ENCODE data around the gene GAN.
"Not testable (repeated sequence)": the region's sequence is repeated elsewhere in the genome, so short reads cannot be mapped to it uniquely, and the experiment has no call there.

The GAN gene

DNA sequence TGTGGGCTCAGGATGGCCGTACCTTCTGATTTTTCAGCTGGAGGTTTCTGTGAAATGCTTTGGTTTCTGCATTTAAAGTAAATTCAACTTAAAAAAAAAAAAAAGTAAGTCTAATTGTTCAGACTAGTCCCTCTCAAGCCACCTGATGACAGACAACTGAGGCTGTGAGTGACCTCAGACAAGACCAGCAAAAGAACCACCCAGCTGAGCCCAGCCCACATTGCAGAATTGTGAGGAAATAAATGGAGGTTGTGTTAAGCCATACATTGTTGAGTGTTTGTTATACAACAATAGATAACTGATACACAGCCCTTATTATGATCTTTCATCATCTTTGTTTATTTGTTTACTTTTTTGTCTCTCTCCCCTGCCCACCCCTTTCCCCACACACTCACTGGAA is 85.1 kb downstream of the GAN start:
- DNase-seq (ENCODE audit: low spot score), result no peak

DNA sequence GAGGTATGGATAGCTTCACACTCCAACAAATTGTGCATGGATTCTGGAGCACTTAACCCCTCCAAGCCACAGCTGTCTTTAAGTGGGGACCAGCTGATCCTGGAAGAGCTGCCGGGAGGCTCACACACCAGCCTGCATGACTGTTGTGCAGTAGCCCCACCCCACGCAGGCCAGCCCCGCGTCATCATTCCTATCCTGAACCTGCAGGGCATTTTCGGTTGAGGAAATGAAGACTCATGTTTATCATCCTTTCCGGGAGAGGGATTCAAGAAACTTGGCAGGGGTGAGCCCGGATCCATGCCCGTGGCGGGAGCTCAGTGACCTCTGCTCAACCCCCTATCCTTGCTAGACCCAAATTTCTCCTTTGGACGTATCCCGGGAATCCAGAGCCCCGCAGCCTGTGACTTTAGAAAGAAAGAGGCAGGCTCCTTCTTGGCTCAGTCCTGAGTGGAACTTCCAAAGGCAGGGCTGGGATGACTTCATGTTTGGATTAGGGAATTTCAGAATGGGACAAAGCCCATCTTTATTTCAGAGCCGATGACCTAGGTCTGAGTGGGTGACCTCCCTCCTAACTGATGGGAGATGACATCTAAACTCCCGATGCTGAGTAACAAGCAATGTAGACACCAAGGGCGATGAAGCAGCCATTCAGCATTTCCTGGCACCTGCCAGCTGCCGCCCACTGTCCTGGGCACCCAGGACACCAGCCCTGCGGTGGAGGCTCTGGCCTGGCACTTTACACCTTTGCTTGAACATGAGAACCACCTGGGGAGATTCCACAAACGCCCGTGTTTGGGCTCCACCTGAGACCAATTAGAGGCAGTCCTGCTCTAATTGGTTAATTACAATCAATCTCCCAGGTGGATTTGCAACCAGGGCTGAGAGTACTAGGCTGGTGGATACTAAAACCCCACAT is 86.5 kb downstream of the GAN start:
- DNase-seq (ENCODE audit: low spot score), result no peak

GRCh38 chr16:81403208-81403600 is 88.4 kb downstream of the GAN start:
- no peak for DNase-seq (ENCODE audit: low spot score)

DNA sequence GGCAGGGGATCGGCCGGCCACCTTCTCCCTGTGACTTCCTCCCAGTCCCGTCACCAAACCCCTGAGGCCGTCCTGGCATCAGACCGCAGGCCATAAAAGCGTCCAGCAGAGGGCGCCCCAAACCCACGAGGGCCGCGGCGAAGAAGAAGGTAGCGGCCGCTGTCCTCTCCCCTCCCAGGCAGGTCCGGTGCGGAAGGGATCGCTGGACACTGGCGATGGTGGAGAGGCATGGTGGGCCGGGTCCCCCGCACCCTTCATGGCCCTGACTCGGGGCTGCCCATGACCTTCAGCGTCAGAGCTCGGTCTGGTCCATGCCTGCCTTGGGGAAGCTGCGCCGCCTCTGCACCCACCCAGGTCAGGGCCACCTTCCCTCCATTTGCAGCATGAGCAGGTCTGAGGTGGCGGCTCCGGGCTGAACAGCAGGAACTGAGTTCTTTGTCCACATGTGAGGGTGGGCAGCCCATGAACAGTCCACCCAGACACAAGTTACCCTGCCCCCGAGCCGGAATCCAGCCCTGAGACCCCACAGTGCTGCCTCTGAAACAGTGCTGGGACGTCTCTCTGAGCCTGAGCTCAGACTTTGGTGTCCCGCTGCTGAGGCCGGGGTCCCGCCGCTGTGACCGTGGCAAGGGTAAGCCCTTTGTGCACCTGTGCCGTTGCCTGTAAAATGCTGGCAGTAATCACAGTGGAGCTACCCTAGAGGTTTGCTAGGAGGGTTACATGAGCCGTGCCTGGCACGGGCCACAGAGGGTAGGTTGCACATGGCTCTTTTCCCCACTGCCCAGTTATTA is 89.0 kb downstream of the GAN start:
- peak; percentile 35 for DNase-seq (ENCODE audit: low spot score)

- DNase-seq (ENCODE audit: low spot score), result not testable (repeated sequence)
Measured at GRCh38 chr16:81405002-81405401, 90.2 kb downstream of the GAN start.

DNA sequence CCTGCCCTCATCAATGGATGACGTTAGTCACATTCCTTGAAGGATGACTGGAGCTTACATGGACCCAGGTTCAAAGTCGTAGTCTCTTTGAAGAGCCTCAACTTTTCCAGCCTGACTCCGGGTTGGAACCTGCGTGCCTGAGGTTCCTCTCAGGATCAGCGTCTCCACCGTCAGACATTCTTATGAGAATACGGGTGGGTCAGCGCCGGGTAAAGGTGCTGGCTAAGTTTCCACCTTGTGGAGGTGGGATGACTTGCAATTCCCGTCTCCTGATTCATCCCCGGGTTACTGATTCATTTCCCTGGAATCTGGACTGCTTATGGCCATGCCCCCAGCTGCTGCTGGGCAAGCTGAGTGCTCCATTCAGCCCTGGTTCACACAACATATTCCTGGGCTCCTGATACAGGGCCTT is 90.9 kb downstream of the GAN start:
- DNase-seq (ENCODE audit: low spot score), result no peak

DNA sequence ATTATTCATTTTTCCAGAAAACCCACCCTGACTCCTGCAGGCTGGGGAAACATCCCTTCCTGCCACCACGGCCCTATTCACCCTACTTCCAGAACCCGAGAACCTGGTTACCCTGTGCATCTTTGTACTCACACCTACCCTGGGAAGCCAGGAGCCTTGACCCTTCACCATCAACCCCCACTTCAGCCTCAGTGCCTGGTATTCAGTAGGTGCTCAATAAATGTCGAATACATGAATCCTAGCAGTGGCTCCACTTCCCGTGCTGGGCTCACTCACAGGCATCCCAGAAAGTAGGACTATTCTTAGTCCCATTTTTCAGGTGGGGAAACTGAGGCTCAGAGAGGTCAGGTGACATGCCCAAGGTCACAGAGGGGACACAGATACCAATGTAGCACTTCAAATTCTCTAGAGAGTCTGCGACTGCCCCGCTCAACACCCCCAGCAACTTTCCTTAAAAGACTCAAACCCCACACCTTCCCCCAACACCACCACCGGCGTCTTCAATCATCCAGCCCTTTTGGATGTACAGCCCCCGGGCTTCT is 93.7 kb downstream of the GAN start:
- no peak for DNase-seq (ENCODE audit: low spot score)

- no peak for DNase-seq (ENCODE audit: low spot score)
Measured at GRCh38 chr16:81409016-81409556, 94.3 kb downstream of the GAN start.

DNA sequence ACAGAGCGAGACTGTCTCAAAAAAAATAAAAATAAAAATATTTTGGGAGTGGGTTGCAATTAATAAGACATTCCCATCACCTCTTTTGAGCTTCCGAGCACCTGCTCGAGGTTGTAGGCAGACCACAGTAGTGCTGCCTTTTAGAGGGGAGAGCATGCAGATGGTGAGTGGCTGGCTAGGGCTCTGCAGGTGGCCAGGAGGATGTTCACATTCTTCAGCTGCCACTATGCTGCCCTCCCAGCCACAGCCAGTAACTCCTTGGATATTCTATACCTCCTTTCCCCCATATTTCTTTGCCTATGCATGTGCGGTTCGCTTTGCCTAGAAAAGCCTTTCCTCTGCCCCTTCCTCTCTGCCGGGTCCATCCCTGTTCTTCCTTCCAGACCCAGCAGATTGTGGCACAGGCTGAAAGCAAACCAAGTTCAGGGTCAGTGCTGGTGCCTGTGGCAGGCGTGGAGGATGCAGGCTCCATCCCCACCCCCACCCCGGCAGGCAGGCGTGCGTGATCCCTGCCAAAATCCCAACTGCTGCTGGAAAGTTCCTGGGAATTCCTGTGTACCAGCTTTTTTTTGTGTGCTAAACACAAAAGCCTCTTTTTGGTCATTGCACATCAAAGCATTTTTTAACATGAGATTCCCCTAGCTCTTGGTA is 96.0 kb downstream of the GAN start:
- DNase-seq (ENCODE audit: low spot score), result no peak

DNA sequence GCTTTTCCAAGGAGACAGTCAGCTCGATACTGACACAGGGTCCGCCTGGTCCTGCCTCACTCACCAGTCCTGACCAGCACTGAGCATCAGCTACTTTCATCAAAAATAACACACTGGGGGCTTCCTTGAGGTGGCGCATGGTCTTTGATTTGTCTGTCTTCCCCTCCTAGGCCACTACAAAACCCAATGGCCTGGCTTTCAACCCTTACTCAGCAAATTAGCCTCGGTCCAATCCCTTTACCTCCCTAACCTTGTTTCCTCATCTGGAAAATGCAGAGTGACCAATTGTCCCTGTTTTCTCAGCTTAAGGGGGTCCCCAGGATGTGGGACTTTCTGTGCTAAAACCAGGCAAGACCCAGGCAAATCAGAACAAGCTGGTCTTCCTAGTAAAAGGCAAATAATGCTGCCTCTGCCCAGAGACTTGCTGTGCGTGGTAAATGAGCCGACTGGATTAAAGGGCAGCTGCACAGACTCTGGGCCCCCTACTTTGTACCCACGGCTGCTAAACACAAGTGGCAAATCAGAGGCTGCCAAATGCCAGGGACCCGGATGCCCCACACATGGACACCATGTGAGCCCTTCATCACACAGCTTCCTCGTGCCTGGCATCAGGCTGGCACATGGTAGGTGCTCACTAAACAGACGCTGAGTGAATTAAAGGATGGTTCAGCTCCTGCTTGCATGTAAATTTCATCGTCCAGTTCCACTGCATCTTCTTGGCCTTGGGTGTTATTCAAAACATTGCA is 98.7 kb downstream of the GAN start:
- DNase-seq (ENCODE audit: low spot score), result no peak

- DNase-seq (ENCODE audit: low spot score), result no peak
Measured at GRCh38 chr16:81415751-81416150, 101.0 kb downstream of the GAN start.

GRCh38 chr16:81416749-81417148 is 102.0 kb downstream of the GAN start:
- DNase-seq (ENCODE audit: low spot score), result no peak

DNA sequence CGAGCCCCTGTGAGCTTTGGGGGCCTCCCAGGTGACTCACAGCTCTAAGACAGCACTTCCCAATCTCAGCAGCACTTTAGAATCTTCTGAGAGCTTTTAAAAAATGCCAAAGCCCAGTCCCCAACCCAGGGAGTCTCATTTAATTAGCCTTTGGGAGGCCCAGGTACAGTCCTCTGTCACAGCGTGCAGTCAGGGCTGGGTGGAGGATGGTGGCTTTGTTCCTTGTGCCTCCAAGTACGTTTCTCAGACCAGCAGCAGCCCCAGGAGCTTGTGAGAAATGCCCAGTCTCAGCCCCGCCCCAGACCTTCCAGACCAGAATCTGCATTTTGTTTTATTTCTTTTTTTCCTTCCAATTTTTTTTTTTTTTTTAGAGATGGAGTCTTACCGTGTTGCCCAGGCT is 102.4 kb downstream of the GAN start:
- DNase-seq (ENCODE audit: low spot score), result no peak

- no peak for DNase-seq (ENCODE audit: low spot score)
Measured at GRCh38 chr16:81419806-81420205, 105.0 kb downstream of the GAN start.

GRCh38 chr16:81421126-81421525 is 106.4 kb downstream of the GAN start:
- no peak for DNase-seq (ENCODE audit: low spot score)

GRCh38 chr16:81421536-81421935 is 106.8 kb downstream of the GAN start:
- DNase-seq (ENCODE audit: low spot score), result no peak

DNA sequence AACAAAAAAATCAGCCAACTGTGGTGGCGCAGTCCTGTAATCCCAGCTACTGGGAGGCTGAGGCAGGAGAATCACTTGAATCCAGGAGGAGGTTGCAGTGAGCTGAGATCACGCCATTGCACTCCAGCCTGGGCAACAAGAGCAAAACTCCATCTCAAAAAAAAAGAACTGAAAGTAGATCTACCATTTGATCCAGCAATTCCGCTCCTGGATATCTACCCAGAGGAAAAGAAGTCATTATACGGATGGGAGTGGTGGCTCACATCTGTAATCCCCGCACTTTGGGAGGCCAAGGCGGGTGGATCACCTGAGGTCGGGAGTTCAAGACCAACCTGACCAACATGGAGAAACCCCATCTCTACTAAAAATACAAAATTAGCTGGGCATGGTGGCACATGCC is 107.4 kb downstream of the GAN start:
- not testable (repeated sequence) for DNase-seq (ENCODE audit: low spot score)

DNA sequence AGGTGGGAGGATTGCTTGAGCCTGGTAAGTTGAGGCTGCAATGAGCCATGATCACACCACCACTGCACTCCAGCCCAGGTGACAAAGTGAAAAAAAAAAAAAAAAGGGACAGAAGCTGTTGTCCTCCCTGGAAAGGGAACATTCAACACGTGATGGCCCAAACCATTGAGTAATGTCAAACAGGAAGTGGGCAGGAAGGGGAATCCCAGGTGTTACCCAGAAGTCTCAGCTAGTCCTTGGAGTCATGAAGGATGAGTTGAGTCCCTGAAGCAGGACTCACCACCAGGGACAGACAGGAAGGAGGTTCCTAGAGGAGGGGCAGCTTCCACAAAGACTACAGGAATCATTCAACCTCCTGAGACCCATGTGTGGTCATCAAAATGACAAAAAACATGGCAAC is 110.0 kb downstream of the GAN start:
- DNase-seq (ENCODE audit: low spot score), result no peak

DNA sequence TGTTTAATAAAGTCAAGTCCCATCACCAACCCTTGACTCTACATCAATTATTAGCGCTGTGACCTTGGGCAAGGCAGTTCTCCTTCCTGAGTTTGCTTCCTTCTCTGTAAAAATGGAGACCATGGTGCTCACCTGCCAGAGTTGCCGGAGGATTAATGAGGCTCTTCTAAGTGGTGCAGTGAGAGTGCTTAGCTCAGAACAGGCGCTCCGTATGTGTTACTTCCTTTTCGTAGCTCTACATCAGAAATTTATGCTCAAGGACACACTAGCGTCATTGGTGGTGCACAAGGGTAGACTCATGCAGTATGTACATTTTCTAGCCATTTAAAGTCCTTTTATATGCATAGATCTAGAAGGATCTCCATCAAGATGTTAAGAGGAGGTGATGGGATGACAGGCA is 112.5 kb downstream of the GAN start:
- DNase-seq (ENCODE audit: low spot score), result no peak

- DNase-seq (ENCODE audit: low spot score), result no peak
Measured at GRCh38 chr16:81429045-81429521, 114.3 kb downstream of the GAN start.
